Activated CD4-positive, alpha-beta T cell treated with anti-CD3 and anti-CD28 coated beads for 48 hours (primary cell): ENCODE data around the gene KRT3.
"Not testable (repeated sequence)": the region's sequence is repeated elsewhere in the genome, so short reads cannot be mapped to it uniquely, and the experiment has no call there.

Experiments
- DNase-seq: peaks from one replicate; pipeline ENCODE4 v3.0.0-alpha.2; 2020

Gene KRT3

GRCh38 chr12:52756281-52756960 is 39.5 kb downstream of the KRT3 start:
- no peak for DNase-seq

- no peak for DNase-seq
These were observed 40.4 kb downstream of the KRT3 start for GRCh38 chr12:52755533-52755932.

- DNase-seq: no peak
These were observed 41.8 kb downstream of the KRT3 start for GRCh38 chr12:52754135-52754534.

GRCh38 chr12:52753283-52753682 is 42.6 kb downstream of the KRT3 start:
- DNase-seq: no peak

GRCh38 chr12:52752516-52752915 is 43.4 kb downstream of the KRT3 start:
- DNase-seq: no peak

- no peak for DNase-seq
These were observed 44.1 kb downstream of the KRT3 start for GRCh38 chr12:52751795-52752194.

- not testable (repeated sequence) for DNase-seq
These were observed 45.4 kb downstream of the KRT3 start for GRCh38 chr12:52750532-52750931.

- no peak for DNase-seq
These were observed 46.1 kb downstream of the KRT3 start for GRCh38 chr12:52749827-52750226.

- DNase-seq: no peak
These were observed 47.3 kb downstream of the KRT3 start for GRCh38 chr12:52748578-52748977.

- no peak for DNase-seq
These were observed 50.4 kb downstream of the KRT3 start for GRCh38 chr12:52745554-52745953.

GRCh38 chr12:52744493-52745156 is 51.3 kb downstream of the KRT3 start:
- no peak for DNase-seq

GRCh38 chr12:52742822-52743457 is 53.0 kb downstream of the KRT3 start:
- no peak for DNase-seq

GRCh38 chr12:52742196-52742580 is 53.7 kb downstream of the KRT3 start:
- DNase-seq: no peak

GRCh38 chr12:52741375-52742195 is 54.3 kb downstream of the KRT3 start:
- peak; percentile 77 for DNase-seq

- no peak for DNase-seq
These were observed 55.3 kb downstream of the KRT3 start for GRCh38 chr12:52740584-52740983.

- no peak for DNase-seq
These were observed 56.0 kb downstream of the KRT3 start for GRCh38 chr12:52739963-52740362.
